Fibroblast of lung (primary cell): ENCODE measurements around the gene ROBO3. TPM values are rescaled to one million over a fixed set of nuclear protein-coding genes. Genes with fewer than 3 reads are reported as not detected.

Source experiments
- DNase-seq, 2 donors: peaks; one replicate each; pipeline versions ENCODE4 v3.0.0 to v3.0.0-alpha.2; 2010; ENCODE audit warnings: low read depth in 2 of 2
- H2AFZ ChIP-seq: 2 replicates; pipeline ENCODE4 v1.5.1; 2012; ENCODE audit warnings: low read length, control low read depth, inconsistent platforms
- H3K27ac ChIP-seq: 2 replicates; pipeline ENCODE4 v1.5.1; 2011; ENCODE audit warnings: low read length, control low read depth; ENCODE audit not compliant: insufficient read depth
- H3K27me3 ChIP-seq: 2 replicates; pipeline ENCODE4 v1.5.1; 2011; ENCODE audit warnings: mild to moderate bottlenecking, low read length; ENCODE audit not compliant: control insufficient read depth, insufficient read depth
- H3K36me3 ChIP-seq: 2 replicates; pipeline ENCODE4 v1.5.1; 2011; ENCODE audit warnings: low read length; ENCODE audit not compliant: control insufficient read depth, insufficient read depth
- H3K4me1 ChIP-seq: 2 replicates; pipeline ENCODE4 v1.5.1; 2011; ENCODE audit warnings: low read length; ENCODE audit not compliant: control insufficient read depth, insufficient read depth; ENCODE audit errors: extremely low read depth
- H3K4me2 ChIP-seq: 2 replicates; pipeline ENCODE4 v1.5.1; 2011; ENCODE audit warnings: low read length, control low read depth; ENCODE audit not compliant: insufficient read depth; ENCODE audit errors: extremely low read depth
- H3K4me3 ChIP-seq, 4 experiments: fragments of 200-600 bp in 1 of 4; sonication (generic) in 1 of 4; replicated peaks in 1 of 4; 2 replicates each; pipeline ENCODE4 v1.5.1; 2011 to 2016; ENCODE audit warnings: low read length in 4 of 4, low read depth in 3 of 4, mild to moderate bottlenecking in 3 of 4, control low read depth in 2 of 4, inconsistent platforms in 1 of 4, mixed read lengths in 1 of 4; ENCODE audit not compliant: insufficient read depth in 1 of 4; ENCODE audit errors: control extremely low read depth in 1 of 4
- H3K79me2 ChIP-seq: 2 replicates; pipeline ENCODE4 v1.5.1; 2012; ENCODE audit warnings: mild to moderate bottlenecking, low read length, inconsistent platforms; ENCODE audit not compliant: control insufficient read depth, insufficient read depth
- H3K9ac ChIP-seq: 2 replicates; pipeline ENCODE4 v1.5.1; 2011; ENCODE audit warnings: mild to moderate bottlenecking, low read length, control low read depth; ENCODE audit not compliant: insufficient read depth
- H3K9me3 ChIP-seq: 2 replicates; pipeline ENCODE4 v1.5.1; 2012; ENCODE audit warnings: low read depth, low read length; ENCODE audit not compliant: control insufficient read depth, insufficient read depth
- H4K20me1 ChIP-seq: 2 replicates; pipeline ENCODE4 v1.5.1; 2011; ENCODE audit warnings: low read length; ENCODE audit not compliant: control insufficient read depth, insufficient read depth; ENCODE audit errors: extremely low read depth
- CTCF ChIP-seq, 2 donors: IDR thresholded peaks in 1 of 2; conservative IDR thresholded peaks in 1 of 2; 1 replicate in 1 of 2; 2 replicates in 1 of 2; pipeline ENCODE4 v1.5.1; 2011 to 2012; ENCODE audit warnings: low read length in 2 of 2, control low read depth in 1 of 2, inconsistent platforms in 1 of 2, low read depth in 1 of 2, mild to moderate bottlenecking in 1 of 2
- EZH2 ChIP-seq: IDR thresholded peaks from 2 replicates; pipeline ENCODE4 v1.5.1; 2012; ENCODE audit warnings: low read length, control low read depth, mild to moderate bottlenecking; ENCODE audit errors: missing control alignments
- polyA plus RNA-seq, 2 donors: library from polyadenylated mRNA; depleted of rRNA in 1 of 2; stranded (reverse) in 1 of 2; unstranded in 1 of 2; fragments of >200 nt; gene quantifications; 2 replicates each; pipeline ENCODE4 v1.2.1, GENCODE V29; 2011 to 2012; ENCODE audit warnings: missing spikeins in 1 of 2
- total RNA-seq: library from RNA; depleted of rRNA; stranded (reverse); fragments of >200 nt; gene quantifications from 2 replicates; pipeline ENCODE4 v1.2.1, GENCODE V29; 2014

The ROBO3 gene
- total and polyA plus RNA-seq, 2 donors (not counting 1 experiment from before 2014, with no cell fraction given), result 7.2 to 25.4 TPM

GRCh38 chr11:124900464-124900863 lies 35.2 kb downstream of the ROBO3 start:
- Histone ChIP-seq H3K36me3 (no peaks in the 10 kb centered on the region), H4K20me1 (no peaks in the 10 kb centered on the region), H2AFZ (peak overlapping the region; percentile 64), H3K79me2 (no peaks in the 10 kb centered on the region), H3K4me1 (peaks cover 42% of the 10 kb centered on the region), H3K4me3 (peak overlapping the region in 1 of 4 experiments; percentile 15), H3K9ac (peak overlapping the region; percentile 32), H3K9me3 (no peaks in the 10 kb centered on the region), H3K27ac (peak overlapping the region; percentile 96), H3K4me2 (peak overlapping the region; percentile 78), H3K27me3 (no peaks in the 10 kb centered on the region)
- TF ChIP-seq EZH2 (no peak), CTCF (conservative IDR thresholded peaks at IDR 0.05 in 1 of 2, IDR thresholded peaks at IDR 0.05 in 1 of 2; ENCODE audit: low read depth in 1 of 2, low read length in 2 of 2) (no peak)
- peak; percentile 81 to 89 for DNase-seq

GRCh38 chr11:124902616-124903015 lies 37.4 kb downstream of the ROBO3 start:
- Histone ChIP-seq H3K27me3 (no peaks in the 10 kb centered on the region), H3K4me3 (no peak overlapping the region), H3K4me2 (no peak overlapping the region), H2AFZ (no peak overlapping the region), H3K27ac (no peak overlapping the region), H3K9ac (no peak overlapping the region), H4K20me1 (no peaks in the 10 kb centered on the region), H3K79me2 (no peaks in the 10 kb centered on the region), H3K9me3 (no peaks in the 10 kb centered on the region), H3K36me3 (no peaks in the 10 kb centered on the region), H3K4me1 (peaks cover 32% of the 10 kb centered on the region)
- TF ChIP-seq CTCF (conservative IDR thresholded peaks at IDR 0.05 in 1 of 2, IDR thresholded peaks at IDR 0.05 in 1 of 2; ENCODE audit: low read depth in 1 of 2, low read length in 2 of 2) (no peak), EZH2 (no peak)
- peak in 1 of 2 donors; percentile 31 for DNase-seq

GRCh38 chr11:124915541-124916369 lies 50.5 kb downstream of the ROBO3 start:
- H2AFZ ChIP-seq, result no peak overlapping the region
- peaks cover 14% of the 10 kb centered on the region for H3K4me1 ChIP-seq
- no peak overlapping the region for H3K4me3 ChIP-seq
- DNase-seq, result peak; percentile 42 to 58
- H4K20me1 ChIP-seq, result no peaks in the 10 kb centered on the region
- H3K27me3 ChIP-seq, result no peaks in the 10 kb centered on the region
- no peaks in the 10 kb centered on the region for H3K79me2 ChIP-seq
- no peaks in the 10 kb centered on the region for H3K9me3 ChIP-seq
- peak overlapping the region; percentile 50 for H3K27ac ChIP-seq
- H3K36me3 ChIP-seq, result no peaks in the 10 kb centered on the region
- peak overlapping the region; percentile 11 for H3K4me2 ChIP-seq
- no peak overlapping the region for H3K9ac ChIP-seq
- TF ChIP-seq CTCF (conservative IDR thresholded peaks at IDR 0.05 in 1 of 2, IDR thresholded peaks at IDR 0.05 in 1 of 2; ENCODE audit: low read depth in 1 of 2, low read length in 2 of 2) (no peak), EZH2 (no peak)
